H1 (cell line): ENCODE measurements around the gene CACNA2D3. TPM values are rescaled to one million over a fixed set of nuclear protein-coding genes. Genes with fewer than 3 reads are reported as not detected.
A peak's percentile ranks its signal among the peaks of the same experiment; 100 is the strongest.

ENCODE experiments used
- CTCF ChIA-PET: fragments of 300-600 bp; sonication (Branson Sonifier 250); formaldehyde crosslinking; loops from one replicate; lab custom pipeline; 2021; ENCODE audit not compliant: partially characterized antibody; lab: Charles Lee
- POLR2A ChIA-PET: fragments of 300-600 bp; sonication (Branson Sonifier 250); formaldehyde crosslinking; loops from one replicate; lab custom pipeline; 2021; ENCODE audit warnings: inconsistent platforms; ENCODE audit not compliant: partially characterized antibody; lab: Charles Lee
- DNase-seq, 2 experiments: peaks; one replicate each; pipeline versions ENCODE4 v3.0.0 to v3.0.0-alpha.2; 2010 to 2022; ENCODE audit warnings: low spot score in 2 of 2, low read depth in 1 of 2, mixed read lengths in 1 of 2
- FAIRE-seq: peaks from 2 replicates; lab custom pipeline; 2011; peaks lifted over from hg19 to GRCh38; lab: Jason Lieb, UNC
- H2AFZ ChIP-seq: 2 replicates; pipeline ENCODE4 v1.8.1; 2012; ENCODE audit warnings: low read length, inconsistent platforms
- H2AK5ac ChIP-seq: 2 replicates; pipeline ENCODE4 v1.6.1; 2013; ENCODE audit warnings: low read depth, low read length
- H2BK120ac ChIP-seq: replicated peaks from 2 replicates; pipeline ENCODE3; 2013; ENCODE audit warnings: low read depth, low read length, inconsistent platforms
- H2BK12ac ChIP-seq: 2 replicates; pipeline ENCODE4 v1.6.1; 2013; ENCODE audit warnings: low read depth, low read length
- H2BK15ac ChIP-seq: 2 replicates; pipeline ENCODE4 v1.6.1; 2013; ENCODE audit warnings: low read length
- H2BK20ac ChIP-seq: 2 replicates; pipeline ENCODE4 v1.6.1; 2013; ENCODE audit warnings: low read length
- H2BK5ac ChIP-seq: 2 replicates; pipeline ENCODE4 v1.6.1; 2013; ENCODE audit warnings: low read depth, low read length
- H3K14ac ChIP-seq: 2 replicates; pipeline ENCODE4 v1.6.1; 2013; ENCODE audit warnings: inconsistent platforms; ENCODE audit not compliant: insufficient read length
- H3K18ac ChIP-seq: 2 replicates; pipeline ENCODE4 v1.6.1; 2013; ENCODE audit warnings: low read length; ENCODE audit errors: extremely low read depth
- H3K23ac ChIP-seq: 2 replicates; pipeline ENCODE4 v1.6.1; 2013; ENCODE audit warnings: inconsistent platforms; ENCODE audit not compliant: insufficient read length
- H3K23me2 ChIP-seq: 2 replicates; pipeline ENCODE4 v1.6.1; 2013; ENCODE audit warnings: low read depth, low read length
- H3K27ac ChIP-seq: 2 replicates; pipeline ENCODE4 v1.6.1; 2011; ENCODE audit warnings: low read depth, low read length, inconsistent platforms
- H3K27me3 ChIP-seq, 4 experiments: replicated peaks in 1 of 4; 1 replicate in 1 of 4; 2 replicates in 3 of 4; pipeline versions ENCODE4 v1.6.1 to v1.8.1; 2011 to 2013; ENCODE audit warnings: low read length in 3 of 4, mild to moderate bottlenecking in 3 of 4, inconsistent platforms in 2 of 4, mixed read lengths in 2 of 4, moderate library complexity in 1 of 4; ENCODE audit not compliant: control insufficient read depth in 3 of 4, insufficient read depth in 3 of 4; ENCODE audit errors: extremely low read depth in 1 of 4
- H3K36me3 ChIP-seq, 4 experiments: 2 replicates each; pipeline versions ENCODE4 v1.6.1 to v1.8.1; 2011 to 2013; ENCODE audit warnings: mild to moderate bottlenecking in 4 of 4, low read length in 3 of 4, moderate library complexity in 2 of 4, control low read depth in 1 of 4, inconsistent platforms in 1 of 4; ENCODE audit not compliant: insufficient read depth in 4 of 4, control insufficient read depth in 2 of 4
- H3K4ac ChIP-seq: replicated peaks from 2 replicates; pipeline ENCODE3; 2013; ENCODE audit warnings: low read length, low read depth, mixed read lengths, inconsistent platforms; ENCODE audit not compliant: insufficient read length
- H3K4me1 ChIP-seq, 4 experiments: replicated peaks in 1 of 4; 1 replicate in 1 of 4; 2 replicates in 3 of 4; pipeline versions ENCODE4 v1.6.1 to v1.8.1; 2011 to 2013; ENCODE audit warnings: low read length in 3 of 4, inconsistent platforms in 2 of 4, mixed read lengths in 1 of 4; ENCODE audit not compliant: insufficient read depth in 4 of 4, control insufficient read depth in 3 of 4
- H3K4me2 ChIP-seq, 2 experiments: 2 replicates each; pipeline versions ENCODE4 v1.6.1 to v1.8.1; 2011 to 2013; ENCODE audit warnings: low read depth in 2 of 2, low read length in 2 of 2, control low read depth in 1 of 2, inconsistent platforms in 1 of 2, mild to moderate bottlenecking in 1 of 2; ENCODE audit not compliant: insufficient read depth in 1 of 2
- H3K4me3 ChIP-seq, 4 experiments: fragments of 200-600, 300-600 bp in 1 of 4; sonication (generic), shearing (Covaris generic), sonication (Bioruptor Twin) in 1 of 4; 2 replicates each; pipeline versions ENCODE4 v1.5.1 to v1.8.1; 2011 to 2016; ENCODE audit warnings: low read length in 4 of 4, low read depth in 3 of 4, control low read depth in 2 of 4, inconsistent platforms in 2 of 4, mild to moderate bottlenecking in 2 of 4, mixed read lengths in 1 of 4, moderate library complexity in 1 of 4; ENCODE audit not compliant: insufficient read depth in 2 of 4; ENCODE audit errors: extremely low read depth in 1 of 4
- H3K56ac ChIP-seq: replicated peaks from 2 replicates; pipeline ENCODE3; 2013; ENCODE audit warnings: low read depth, mild to moderate bottlenecking, mixed read lengths, low read length, inconsistent platforms; ENCODE audit not compliant: insufficient read length
- H3K79me1 ChIP-seq: 2 replicates; pipeline ENCODE4 v1.6.1; 2013; ENCODE audit warnings: low read depth, low read length, control low read depth
- H3K79me2 ChIP-seq, 2 experiments: 2 replicates each; pipeline versions ENCODE4 v1.6.1 to v1.8.1; 2012 to 2013; ENCODE audit warnings: low read length in 2 of 2, mild to moderate bottlenecking in 2 of 2, inconsistent platforms in 1 of 2; ENCODE audit not compliant: insufficient read depth in 2 of 2, control insufficient read depth in 1 of 2
- H3K9ac ChIP-seq, 4 experiments: replicated peaks in 1 of 4; 1 replicate in 1 of 4; 2 replicates in 3 of 4; pipeline versions ENCODE4 v1.6.1 to v1.8.1; 2011 to 2013; ENCODE audit warnings: low read depth in 3 of 4, low read length in 3 of 4, control low read depth in 2 of 4, mild to moderate bottlenecking in 2 of 4, moderate library complexity in 2 of 4, inconsistent platforms in 1 of 4; ENCODE audit errors: extremely low read depth in 1 of 4
- H3K9me3 ChIP-seq, 2 experiments: 2 replicates each; pipeline versions ENCODE4 v1.6.1 to v1.8.1; 2012 to 2013; ENCODE audit warnings: mild to moderate bottlenecking in 2 of 2, moderate library complexity in 2 of 2, control low read depth in 1 of 2, inconsistent platforms in 1 of 2, low read depth in 1 of 2, low read length in 1 of 2, mixed read lengths in 1 of 2; ENCODE audit not compliant: insufficient read depth in 2 of 2
- H4K20me1 ChIP-seq, 2 experiments: replicated peaks in 1 of 2; 2 replicates each; pipeline versions ENCODE3 to v1.8.1; 2011 to 2013; ENCODE audit warnings: inconsistent platforms in 2 of 2, low read length in 2 of 2, mild to moderate bottlenecking in 1 of 2; ENCODE audit not compliant: insufficient read depth in 2 of 2, control insufficient read depth in 1 of 2
- H4K5ac ChIP-seq: 2 replicates; pipeline ENCODE4 v1.6.1; 2013; ENCODE audit warnings: low read length, low read depth, mixed read lengths, inconsistent platforms; ENCODE audit not compliant: insufficient read length
- H4K8ac ChIP-seq: 2 replicates; pipeline ENCODE4 v1.8.0; 2013; ENCODE audit warnings: mild to moderate bottlenecking, moderate library complexity, low read length, inconsistent platforms; ENCODE audit not compliant: insufficient read depth; ENCODE audit errors: extremely low read depth
- H4K91ac ChIP-seq: replicated peaks from 2 replicates; pipeline ENCODE3; 2013; ENCODE audit warnings: low read length, mixed read lengths, inconsistent platforms; ENCODE audit not compliant: insufficient read length
- BCL11A ChIP-seq, 2 experiments: IDR thresholded peaks; one replicate each; pipeline ENCODE4 v1.6.1; 2011; ENCODE audit warnings: low read depth in 2 of 2, low read length in 2 of 2, mild to moderate bottlenecking in 2 of 2
- MAX ChIP-seq: IDR thresholded peaks from 2 replicates; pipeline ENCODE4 v1.6.1; 2012; ENCODE audit warnings: inconsistent platforms
- WGBS, 2 experiments: shearing (Covaris generic) in 1 of 2; methylation state at CpG; one replicate each; pipeline versions ENCODE4 v1.1.6 to v1.1.7; 2013 to 2015; ENCODE audit warnings: low lambda C conversion rate in 2 of 2, mixed read lengths in 2 of 2, inconsistent platforms in 1 of 2, low coverage in 1 of 2, missing lambda C conversion rate in 1 of 2; ENCODE audit not compliant: insufficient replicate concordance in 2 of 2, insufficient coverage in 1 of 2, insufficient read length in 1 of 2; ENCODE audit errors: extremely low coverage in 1 of 2, missing lambda C conversion rate in 1 of 2; 5-methylcytosine and 5-hydroxymethylcytosine counted together
- polyA plus RNA-seq, 7 experiments: library from polyadenylated mRNA; depleted of rRNA in 3 of 7; stranded (reverse) in 5 of 7; unstranded in 2 of 7; fragments of >200 nt in 5 of 7; fragments of 200-250 nt in 2 of 7; gene quantifications; 1 replicate in 5 of 7; 2 replicates in 1 of 7; 4 replicates in 1 of 7; pipeline versions ENCODE4 v1.2.1 to v1.2.3, GENCODE V29; 2011 to 2013; ENCODE audit warnings: missing spikeins in 2 of 7, mixed read lengths in 2 of 7
- total RNA-seq: library from RNA; stranded (reverse); fragmentation: NEBNext Ultra II Directional; extraction: Animal tissue kit (Norgen Biotek cat#: 25700); gene quantifications from 2 replicates; pipeline ENCODE4 v1.2.1, GENCODE V29; 2021

The CACNA2D3 gene
- total and polyA plus RNA-seq, 2 of the 8 experiments (the other 6 are each of a cell fraction or from before 2014, with no cell fraction given), result 1.5 to 1.8 TPM

GRCh38 chr3:54349691-54350090, 227.3 kb downstream of the CACNA2D3 start:
- Histone ChIP-seq H3K23me2 (no peaks in the 10 kb centered on the region), H3K36me3 (no peaks in the 10 kb centered on the region), H3K9ac (no peak overlapping the region), H4K8ac (no peak overlapping the region), H2AK5ac (no peak overlapping the region), H2BK12ac (no peak overlapping the region), H3K4me3 (no peak overlapping the region), H4K91ac (no peak overlapping the region), H2BK15ac (no peak overlapping the region), H4K5ac (no peak overlapping the region), H3K79me1 (no peaks in the 10 kb centered on the region), H3K56ac (no peak overlapping the region), H3K18ac (no peak overlapping the region), H2BK5ac (no peak overlapping the region), H3K27me3 (no peaks in the 10 kb centered on the region), H2AFZ (0 out of 2 replicates have a peak overlapping the region, but pooled peaks have one; percentile 66), H3K4ac (no peak overlapping the region), H3K23ac (no peak overlapping the region), H3K4me2 (no peak overlapping the region), H4K20me1 (no peaks in the 10 kb centered on the region), H2BK120ac (no peak overlapping the region), H2BK20ac (no peak overlapping the region), H3K9me3 (no peaks in the 10 kb centered on the region), H3K79me2 (no peaks in the 10 kb centered on the region), H3K27ac (no peak overlapping the region), H3K4me1 (peaks cover under 1 to 10% (median 3%) of the 10 kb centered on the region in 4 experiments; a peak in 4 of 7 replicates), H3K14ac (no peak overlapping the region)
- ChIA-PET CTCF (interaction anchor here (1.5 kb wide), 1 partner anchor 25 kb away, joined by 5 read pairs; no protein-coding TSS in a partner anchor), POLR2A (no interaction called here)
- DNase-seq, result no peak
- TF ChIP-seq BCL11A (IDR thresholded peaks at IDR 0.05; ENCODE audit: low read depth in 2 of 2, low read length in 2 of 2) (no peak), MAX (no peak)
- 98% methylated on average over 4 of the region's 4 CpGs; no CpG with 5 or more reads in 1 of the 2 experiments for WGBS, 2 experiments
- no peak for FAIRE-seq
